Epithelial cell of proximal tubule (primary cell): ENCODE results near the gene ADAMTS9. TPM values are rescaled to one million over a fixed set of nuclear protein-coding genes. Genes with fewer than 3 reads are reported as not detected.

ENCODE experiments used
- DNase-seq: peaks from one replicate; pipeline ENCODE4 v3.0.0-alpha.2; 2011; ENCODE audit warnings: low read depth
- H3K4me3 ChIP-seq: 2 replicates; pipeline ENCODE4 v1.5.1; 2011; ENCODE audit warnings: low read depth, mild to moderate bottlenecking, low read length
- CTCF ChIP-seq: conservative IDR thresholded peaks from 2 replicates; pipeline ENCODE4 v1.5.1; 2012; ENCODE audit warnings: low read depth, mild to moderate bottlenecking, low read length
- total RNA-seq: library from RNA; depleted of rRNA; stranded (reverse); fragments of >200 nt; gene quantifications from 2 replicates; pipeline ENCODE4 v1.2.3, GENCODE V29; 2015

Gene ADAMTS9
- total RNA-seq, 1 donor from 2014 or later: 92.7 TPM

- no peak overlapping the region for H3K4me3 ChIP-seq
- DNase-seq: peak; percentile 32
- TF ChIP-seq CTCF: peak; percentile 90
Measured at GRCh38 chr3:64533617-64534317, 154.0 kb downstream of the ADAMTS9 start.

DNA sequence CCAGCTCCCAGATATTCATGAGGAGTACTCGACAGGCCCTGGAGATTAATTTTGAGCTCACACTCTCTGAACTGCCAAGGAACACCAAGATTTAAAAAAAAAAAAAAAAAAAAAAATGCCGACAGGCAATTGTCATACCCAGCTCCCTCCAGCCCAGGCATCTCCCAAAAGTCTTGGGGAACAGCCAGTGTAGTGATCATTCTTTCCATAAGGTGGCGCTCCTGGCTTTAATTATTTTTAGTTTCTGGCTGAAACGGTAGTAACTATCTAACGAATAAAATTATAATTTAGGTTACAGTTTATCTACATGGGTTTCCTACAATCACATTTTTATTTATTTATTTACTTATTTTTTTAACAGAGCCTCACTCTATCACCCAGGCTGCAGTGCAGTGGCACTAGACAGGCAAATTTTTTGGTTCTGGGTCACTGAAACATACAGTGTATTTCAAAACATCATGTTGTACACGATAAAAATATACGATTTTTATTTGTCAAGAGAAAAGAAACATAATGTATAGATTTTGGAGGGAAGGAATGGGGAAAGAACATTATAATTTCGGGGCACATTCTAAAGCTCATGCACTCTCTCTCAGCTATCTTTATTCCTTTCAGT lies 157.3 kb downstream of the ADAMTS9 start:
- TF ChIP-seq CTCF: peak; percentile 72
- no peak overlapping the region for H3K4me3 ChIP-seq
- DNase-seq: no peak

GRCh38 chr3:64523324-64523723 lies 164.5 kb downstream of the ADAMTS9 start:
- no peak for TF ChIP-seq CTCF
- no peak overlapping the region for H3K4me3 ChIP-seq
- no peak for DNase-seq

GRCh38 chr3:64520334-64520733 lies 167.5 kb downstream of the ADAMTS9 start:
- TF ChIP-seq CTCF: no peak
- no peak overlapping the region for H3K4me3 ChIP-seq
- DNase-seq: no peak

DNA sequence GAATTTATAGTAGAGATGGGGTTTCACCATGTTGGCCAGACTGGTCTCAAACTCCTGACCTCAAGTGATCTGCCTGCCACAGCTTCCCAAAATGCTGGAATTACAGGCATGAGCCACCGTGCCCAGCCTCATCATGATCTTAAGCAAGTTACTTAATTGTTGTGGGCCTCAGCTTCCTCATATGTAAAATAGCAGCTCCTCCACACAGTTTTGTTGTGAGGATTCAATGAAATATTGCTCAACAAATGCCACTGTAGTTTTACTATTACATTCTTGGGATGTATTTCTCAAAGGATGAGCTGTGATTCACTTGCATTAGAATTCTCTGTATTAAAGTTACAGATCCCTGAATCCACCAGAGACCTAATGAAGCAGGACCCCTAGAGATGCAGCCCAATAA lies 168.8 kb downstream of the ADAMTS9 start:
- DNase-seq: no peak
- H3K4me3 ChIP-seq: no peak overlapping the region
- TF ChIP-seq CTCF: no peak

DNA sequence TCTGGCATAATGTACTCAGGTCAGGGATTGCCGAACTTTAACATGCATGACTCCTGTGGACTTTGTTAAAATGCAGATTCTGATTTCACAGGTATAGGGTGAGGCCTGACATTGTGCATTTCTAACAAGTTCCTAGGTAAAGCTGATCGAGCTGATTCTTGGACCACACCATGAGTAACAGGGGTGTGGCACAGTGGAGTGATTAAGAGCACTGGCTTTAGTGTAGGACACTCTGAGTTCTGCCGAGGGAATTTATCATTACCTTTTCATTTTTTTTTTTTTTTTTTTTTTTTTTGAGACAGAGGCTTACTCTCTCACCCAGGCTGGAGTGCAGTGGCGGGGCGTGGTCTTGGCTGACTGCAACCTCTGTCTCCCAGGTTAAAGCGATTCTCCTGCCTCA lies 169.3 kb downstream of the ADAMTS9 start:
- H3K4me3 ChIP-seq: no peak overlapping the region
- no peak for DNase-seq
- TF ChIP-seq CTCF: no peak

DNA sequence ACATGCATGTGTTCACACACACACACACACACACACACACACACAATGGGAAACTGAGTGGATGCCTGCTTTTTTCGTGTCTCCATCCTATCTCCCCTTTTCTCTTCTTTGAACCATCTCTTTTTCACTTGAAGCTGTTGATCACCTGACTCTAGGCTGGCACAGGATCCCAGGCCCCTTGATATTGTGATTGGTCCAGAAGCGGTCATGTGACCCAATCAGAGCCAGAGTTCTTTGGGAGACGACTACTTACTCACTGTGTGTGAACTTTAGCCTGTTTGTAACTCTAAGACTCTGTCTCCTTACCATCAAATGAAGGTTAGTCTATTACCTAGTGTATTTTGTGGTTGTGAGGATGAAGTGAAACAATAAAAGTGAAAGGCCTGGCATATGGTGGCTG lies 172.9 kb downstream of the ADAMTS9 start:
- DNase-seq: no peak
- no peak overlapping the region for H3K4me3 ChIP-seq
- TF ChIP-seq CTCF: no peak
